Fibroblast of the aortic adventitia (primary cell): Measurements from ENCODE around the gene TLE4. TPM values are rescaled to one million over a fixed set of nuclear protein-coding genes. Genes with fewer than 3 reads are reported as not detected.
A peak's percentile ranks its signal among the peaks of the same experiment; 100 is the strongest.

Source experiments
- DNase-seq: peaks from one replicate; pipeline ENCODE4 v3.0.0-alpha.2; 2010; ENCODE audit warnings: low read depth
- H3K4me3 ChIP-seq: 2 replicates; pipeline ENCODE4 v1.5.1; 2011; ENCODE audit warnings: low read depth, mild to moderate bottlenecking, control low read depth, low read length, moderate library complexity
- CTCF ChIP-seq: IDR thresholded peaks from 2 replicates; pipeline ENCODE4 v1.5.1; 2011; ENCODE audit warnings: mild to moderate bottlenecking, low read length, control low read depth, inconsistent platforms; ENCODE audit not compliant: insufficient read depth
- total RNA-seq: library from RNA; depleted of rRNA; stranded (reverse); fragments of >200 nt; gene quantifications from 2 replicates; pipeline ENCODE4 v1.2.3, GENCODE V29; 2012; ENCODE audit warnings: low replicate concordance

Gene TLE4
- total RNA-seq, 1 donor = 14.7 TPM

GRCh38 chr9:79610791-79611614 is 39.2 kb downstream of the TLE4 start:
- TF ChIP-seq CTCF = no peak
- H3K4me3 ChIP-seq = no peak overlapping the region
- DNase-seq = peak; percentile 39

- no peak overlapping the region for H3K4me3 ChIP-seq
- no peak for DNase-seq
- TF ChIP-seq CTCF = no peak
Observed at GRCh38 chr9:79613145-79613544, 41.4 kb downstream of the TLE4 start.

- DNase-seq = no peak
- TF ChIP-seq CTCF = no peak
- no peak overlapping the region for H3K4me3 ChIP-seq
Observed at GRCh38 chr9:79615038-79615437, 43.3 kb downstream of the TLE4 start.

- no peak for DNase-seq
- no peak for TF ChIP-seq CTCF
- no peak overlapping the region for H3K4me3 ChIP-seq
Observed at GRCh38 chr9:79616013-79616412, 44.2 kb downstream of the TLE4 start.

- TF ChIP-seq CTCF = no peak
- no peak overlapping the region for H3K4me3 ChIP-seq
- DNase-seq = no peak
Observed at GRCh38 chr9:79616971-79617370, 45.2 kb downstream of the TLE4 start.

- no peak for TF ChIP-seq CTCF
- no peak overlapping the region for H3K4me3 ChIP-seq
- DNase-seq = peak; percentile 73
Observed at GRCh38 chr9:79617395-79617794, 45.6 kb downstream of the TLE4 start.

- DNase-seq = no peak
- no peak for TF ChIP-seq CTCF
- no peak overlapping the region for H3K4me3 ChIP-seq
Observed at GRCh38 chr9:79619930-79620329, 48.2 kb downstream of the TLE4 start.
